ENCODE data around the gene PHF1. TPM values are rescaled to one million over a fixed set of nuclear protein-coding genes. Genes with fewer than 3 reads are reported as not detected.

Gene PHF1
- total RNA-seq, 2 donors from 2014 or later: 51.8 to 69.8 TPM

GRCh38 chr6:33456156-33456555 is 45.3 kb downstream of the PHF1 start:
- H3K27me3 ChIP-seq: no peaks in the 10 kb centered on the region
- H3K9me3 ChIP-seq: no peaks in the 10 kb centered on the region
- H3K27ac ChIP-seq: no peak overlapping the region
- H3K4me1 ChIP-seq: peaks cover 0 to 28% of the 10 kb centered on the region in 2 donors
- H3K36me3 ChIP-seq: peaks cover 13% of the 10 kb centered on the region
- TF ChIP-seq, protein P1, sequence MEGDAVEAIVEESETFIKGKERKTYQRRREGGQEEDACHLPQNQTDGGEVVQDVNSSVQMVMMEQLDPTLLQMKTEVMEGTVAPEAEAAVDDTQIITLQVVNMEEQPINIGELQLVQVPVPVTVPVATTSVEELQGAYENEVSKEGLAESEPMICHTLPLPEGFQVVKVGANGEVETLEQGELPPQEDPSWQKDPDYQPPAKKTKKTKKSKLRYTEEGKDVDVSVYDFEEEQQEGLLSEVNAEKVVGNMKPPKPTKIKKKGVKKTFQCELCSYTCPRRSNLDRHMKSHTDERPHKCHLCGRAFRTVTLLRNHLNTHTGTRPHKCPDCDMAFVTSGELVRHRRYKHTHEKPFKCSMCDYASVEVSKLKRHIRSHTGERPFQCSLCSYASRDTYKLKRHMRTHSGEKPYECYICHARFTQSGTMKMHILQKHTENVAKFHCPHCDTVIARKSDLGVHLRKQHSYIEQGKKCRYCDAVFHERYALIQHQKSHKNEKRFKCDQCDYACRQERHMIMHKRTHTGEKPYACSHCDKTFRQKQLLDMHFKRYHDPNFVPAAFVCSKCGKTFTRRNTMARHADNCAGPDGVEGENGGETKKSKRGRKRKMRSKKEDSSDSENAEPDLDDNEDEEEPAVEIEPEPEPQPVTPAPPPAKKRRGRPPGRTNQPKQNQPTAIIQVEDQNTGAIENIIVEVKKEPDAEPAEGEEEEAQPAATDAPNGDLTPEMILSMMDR (IDR thresholded peaks at IDR 0.05): no peak
- H3K4me3 ChIP-seq: no peak overlapping the region
- no peak for DNase-seq (ENCODE audit: low spot score)

GRCh38 chr6:33458676-33459075 is 47.9 kb downstream of the PHF1 start:
- no peak overlapping the region for H3K4me3 ChIP-seq

GRCh38 chr6:33459226-33459625 is 48.4 kb downstream of the PHF1 start:
- peaks cover 0 to 11% of the 10 kb centered on the region in 2 donors for H3K4me1 ChIP-seq
- TF ChIP-seq, protein P1 (IDR thresholded peaks at IDR 0.05): no peak
- DNase-seq (ENCODE audit: low spot score): no peak

More at GRCh38 chr6:33458676-33459075, 47.9 kb downstream of the PHF1 start:
- TF ChIP-seq, protein P1 (IDR thresholded peaks at IDR 0.05): no peak
- H3K9me3 ChIP-seq: no peaks in the 10 kb centered on the region
- H3K27me3 ChIP-seq: no peaks in the 10 kb centered on the region
- H3K4me1 ChIP-seq: peaks cover 0 to 14% of the 10 kb centered on the region in 2 donors
- no peak for DNase-seq (ENCODE audit: low spot score)
- H3K36me3 ChIP-seq: peaks cover 13% of the 10 kb centered on the region
- H3K27ac ChIP-seq: no peak overlapping the region

More at GRCh38 chr6:33459226-33459625, 48.4 kb downstream of the PHF1 start:
- Histone ChIP-seq H3K36me3 (peaks cover 13% of the 10 kb centered on the region), H3K4me3 (no peak overlapping the region), H3K27me3 (no peaks in the 10 kb centered on the region), H3K27ac (no peak overlapping the region), H3K9me3 (no peaks in the 10 kb centered on the region)

Small RNA genes lying within 50 kb of the gene (microRNA-seq; reads per million reads assigned to microRNA genes)
- gene MIR5004 (ENCODE audit: borderline number of aligned reads in 2 of 2, borderline replicate concordance in 1 of 2): 0 reads per million in 2 donors

Other genes starting within 250 kb of the PHF1 start
- 1 to 10 TPM in 1 of 2 donors, under 1 TPM in 1; 0.63 to 1.5 TPM for gene COL11A2, start 218.5 kb upstream of the PHF1 start, total RNA-seq
- gene RXRB, start 210.3 kb upstream of the PHF1 start, total RNA-seq: 10 to 100 TPM; 17.1 to 17.4 TPM
- gene SLC39A7, start 210.1 kb upstream of the PHF1 start, total RNA-seq: 10 to 100 TPM; 67.0 to 70.0 TPM
- 10 to 100 TPM; 10.3 to 31.4 TPM for gene HSD17B8, start 206.4 kb upstream of the PHF1 start, total RNA-seq
- 10 to 100 TPM in 1 of 2 donors, 1 to 10 TPM in 1; 7.5 to 13.9 TPM for gene RING1, start 202.5 kb upstream of the PHF1 start, total RNA-seq
- gene VPS52, start 139.1 kb upstream of the PHF1 start, total RNA-seq: 10 to 100 TPM; 19.0 to 31.7 TPM
- gene RPS18, start 138.9 kb upstream of the PHF1 start, total RNA-seq: 1,000 to 10,000 TPM; 1,188 to 1,719 TPM
- gene B3GALT4, start 133.9 kb upstream of the PHF1 start, total RNA-seq: 10 to 100 TPM in 1 of 2 donors, 1 to 10 TPM in 1; 9.4 to 12.1 TPM
- 10 to 100 TPM; 22.5 to 30.9 TPM for gene WDR46, start 121.8 kb upstream of the PHF1 start, total RNA-seq
- gene PFDN6, start 121.4 kb upstream of the PHF1 start, total RNA-seq: 10 to 100 TPM; 23.4 to 29.5 TPM
- gene RGL2, start 112.1 kb upstream of the PHF1 start, total RNA-seq: 10 to 100 TPM; 23.0 to 36.9 TPM
- 100 to 1,000 TPM in 1 of 2 donors, 10 to 100 TPM in 1; 80.0 to 103 TPM for gene TAPBP, start 96.9 kb upstream of the PHF1 start, total RNA-seq
- gene ZBTB22, start 93.3 kb upstream of the PHF1 start, total RNA-seq: 10 to 100 TPM; 11.9 to 18.9 TPM
- gene DAXX, start 88.1 kb upstream of the PHF1 start, total RNA-seq: 10 to 100 TPM; 22.6 to 31.8 TPM
- gene KIFC1, start 19.2 kb upstream of the PHF1 start, total RNA-seq: 1 to 10 TPM in 1 of 2 donors, under 1 TPM in 1; 0.59 to 1.6 TPM
- gene CUTA, start 7.1 kb downstream of the PHF1 start, total RNA-seq: 100 to 1,000 TPM; 118 to 119 TPM
- 10 to 100 TPM in 1 of 2 donors, 1 to 10 TPM in 1; 3.6 to 10.1 TPM for gene SYNGAP1, start 9.1 kb downstream of the PHF1 start, total RNA-seq
- gene ZBTB9, start 43.6 kb downstream of the PHF1 start, total RNA-seq: 1 to 10 TPM; 1.3 to 4.1 TPM
- 1 to 10 TPM; 6.5 to 8.6 TPM for gene BAK1, start 169.3 kb downstream of the PHF1 start, total RNA-seq
- gene ITPR3, start 210.3 kb downstream of the PHF1 start, total RNA-seq: 10 to 100 TPM in 1 of 2 donors, 1 to 10 TPM in 1; 6.2 to 17.7 TPM